Heart left ventricle (tissue), 16 donors: ENCODE measurements around the gene MAPK10. TPM values are rescaled to one million over a fixed set of nuclear protein-coding genes. Genes with fewer than 3 reads are reported as not detected.

Experiments
- ATAC-seq, 4 donors: fragments of 200-7000 bp; cut with Tn5 transposase; one replicate each; pipeline ENCODE4 v1.9.1; 2020 to 2022; ENCODE audit warnings: moderate library complexity in 4 of 4, mild to moderate bottlenecking in 3 of 4, moderate number of reproducible peaks in 1 of 4
- DNase-seq, 5 donors: peaks; one replicate each; pipeline ENCODE4 v3.0.0-alpha.2; 2020
- H3K27ac ChIP-seq, 12 donors: fragments of 200-600 bp; sonication (generic) in 4 of 12; one replicate each; pipeline versions ENCODE4 v1.5.0 to v1.8.0; 2016 to 2022; ENCODE audit warnings: mild to moderate bottlenecking in 2 of 12
- H3K27me3 ChIP-seq, 9 donors: fragments of 200-600 bp; sonication (generic) in 2 of 9; one replicate each; pipeline versions ENCODE4 v1.5.1 to v1.8.0; 2016 to 2022; ENCODE audit warnings: mild to moderate bottlenecking in 3 of 9
- H3K36me3 ChIP-seq, 9 donors: fragments of 200-600 bp; sonication (generic) in 2 of 9; one replicate each; pipeline versions ENCODE4 v1.5.0 to v1.8.0; 2018 to 2022; ENCODE audit warnings: mild to moderate bottlenecking in 2 of 9
- H3K4me1 ChIP-seq, 12 donors: fragments of 200-600 bp; sonication (generic) in 4 of 12; one replicate each; pipeline versions ENCODE4 v1.5.0 to v1.8.0; 2016 to 2022; ENCODE audit warnings: mild to moderate bottlenecking in 3 of 12
- H3K4me3 ChIP-seq, 12 donors: fragments of 200-600 bp; sonication (generic) in 4 of 12; one replicate each; pipeline versions ENCODE4 v1.5.0 to v1.8.0; 2017 to 2022; ENCODE audit warnings: mild to moderate bottlenecking in 9 of 12, moderate library complexity in 4 of 12
- H3K9me3 ChIP-seq, 12 donors: fragments of 200-600 bp; sonication (generic) in 4 of 12; one replicate each; pipeline versions ENCODE4 v1.5.0 to v1.8.0; 2016 to 2022; ENCODE audit warnings: mild to moderate bottlenecking in 1 of 12
- CTCF ChIP-seq, 12 donors: fragments of 200-600 bp; sonication (generic) in 4 of 12; IDR thresholded peaks; one replicate each; pipeline versions ENCODE4 v1.5.0 to v1.8.0; 2018 to 2022; ENCODE audit warnings: antibody characterized with exemption in 12 of 12, mild to moderate bottlenecking in 5 of 12
- POLR2A ChIP-seq, 2 donors: fragments of 450-650 bp; IDR thresholded peaks; one replicate each; pipeline ENCODE4 v1.6.1; 2017; ENCODE audit warnings: antibody characterized with exemption in 2 of 2, mild to moderate bottlenecking in 2 of 2, moderate library complexity in 2 of 2
- WGBS, 4 donors: extraction: QIAGEN DNeasy Blood & Tissue Kit in 2 of 4; methylation state at CpG; one replicate each; pipeline versions ENCODE4 v1.1.5 to v1.1.7; 2013 to 2018; 5-methylcytosine and 5-hydroxymethylcytosine counted together
- intact Hi-C, 10 donors: fragments of 100-400 bp; cut with DNase I; formaldehyde crosslinking; loops; one replicate each; pipeline versions ENCODE4 v1.11.1 to v1.14.2; 2022
- polyA plus RNA-seq, 2 donors: library from polyadenylated mRNA; stranded (reverse); fragments of 200-250 nt; gene quantifications; one replicate each; pipeline ENCODE4 v1.2.3, GENCODE V29; 2013
- total RNA-seq, 9 donors: library from RNA; depleted of rRNA in 2 of 9; stranded (reverse); fragments of >200 nt in 2 of 9; fragmentation: NEBNext Ultra II Directional in 3 of 9; extraction: Animal tissue kit (Norgen Biotek cat#: 25700) in 3 of 9; gene quantifications; one replicate each; pipeline versions ENCODE4 v1.1.0 to v1.2.4, GENCODE V29; 2016 to 2023
- donor health status: ischemic (EF 13 %, LVEDD 7.1; RV severe dilation, severe dysfunction).
- donor health status: healthy with polysubstance abuse.
- donor health status: DM: no; HTN: yes; CAD: no.
- donor health status: DM: no; HTN: no; CAD: no.
- donor health status: ischemic (EF 25% LVEDD 6.9; RV normal size, moderate dysfunction).
- donor health status: ischemic (EF 25% LVEDD 5.7; RV mildly dilated, moderate dysfunction).
- donor health status: healthy.
- donor health status: DM: yes; HTN: yes; CAD: no.
- donor health status: ischemic (EF 35%, LVEDD 5.7; RV mildly dilated, moderate dysfunction).
- donor health status: nonischemic (EF 11% LVEDD 7.7; RV severe dilation, severe dysfunction).
- donor health status: DM: yes; HTN: yes; CAD: no.
- donor health status: PGD.
- donor health status: ischemic (EF 29% LVEDD 5.4; RV normal size, mild dysfunction).
- donor health status: nonischemic (EF 23%, LVEDD 6.1; RV moderate dilation, normal function).

MAPK10 gene
- total and polyA plus RNA-seq, 11 donors = 0.87 to 14.1 (median 2.7) TPM

- intact Hi-C loops = no loop called here
- H3K4me3 ChIP-seq = no peak overlapping the region
- H3K36me3 ChIP-seq = no peaks in the 10 kb centered on the region
- H3K27me3 ChIP-seq = no peaks in the 10 kb centered on the region
- H3K27ac ChIP-seq = no peak overlapping the region
- no peaks in the 10 kb centered on the region for H3K4me1 ChIP-seq
- ATAC-seq (no peak), DNase-seq (no peak)
- no peaks in the 10 kb centered on the region for H3K9me3 ChIP-seq
- 88 to 91% (median 88%) methylated on average over 1 of the region's 1 CpG for WGBS, 4 donors
- TF ChIP-seq CTCF (IDR thresholded peaks at IDR 0.05) (no peak), POLR2A (IDR thresholded peaks at IDR 0.05) (no peak)
Measured at GRCh38 chr4:86272669-86273068, 87.2 kb downstream of the MAPK10 start.

GRCh38 chr4:86271057-86271456 is 88.8 kb downstream of the MAPK10 start:
- ATAC-seq (no peak), DNase-seq (no peak)
- Histone ChIP-seq H3K27me3 (no peaks in the 10 kb centered on the region), H3K27ac (no peak overlapping the region), H3K4me3 (no peak overlapping the region), H3K36me3 (no peaks in the 10 kb centered on the region), H3K4me1 (no peaks in the 10 kb centered on the region), H3K9me3 (no peaks in the 10 kb centered on the region)
- 78 to 91% (median 83%) methylated on average over 1 of the region's 1 CpG for WGBS, 4 donors
- intact Hi-C loops = no loop called here
- TF ChIP-seq POLR2A (IDR thresholded peaks at IDR 0.05) = no peak
- TF ChIP-seq CTCF (IDR thresholded peaks at IDR 0.05) = no peak

- ATAC-seq (no peak), DNase-seq (no peak)
- Histone ChIP-seq H3K27ac (no peak overlapping the region), H3K4me1 (no peaks in the 10 kb centered on the region), H3K36me3 (no peaks in the 10 kb centered on the region), H3K4me3 (no peak overlapping the region), H3K9me3 (no peaks in the 10 kb centered on the region), H3K27me3 (no peaks in the 10 kb centered on the region)
- intact Hi-C loops = no loop called here
- TF ChIP-seq POLR2A (IDR thresholded peaks at IDR 0.05) (no peak), CTCF (IDR thresholded peaks at IDR 0.05) (no peak)
- 76 to 87% (median 80%) methylated on average over 1 of the region's 1 CpG for WGBS, 4 donors
Measured at GRCh38 chr4:86269354-86269753, 90.5 kb downstream of the MAPK10 start.

- DNase-seq = no peak
- Histone ChIP-seq H3K36me3 (no peaks in the 10 kb centered on the region), H3K4me3 (no peak overlapping the region), H3K9me3 (no peaks in the 10 kb centered on the region), H3K27ac (no peak overlapping the region), H3K27me3 (no peaks in the 10 kb centered on the region), H3K4me1 (no peaks in the 10 kb centered on the region)
- TF ChIP-seq POLR2A (IDR thresholded peaks at IDR 0.05) (no peak), CTCF (IDR thresholded peaks at IDR 0.05) (no peak)
- intact Hi-C loops = no loop called here
- no peak for ATAC-seq
Measured at GRCh38 chr4:86264241-86264640, 95.6 kb downstream of the MAPK10 start.
